ENCODE results near the gene LRRC74B.

The LRRC74B gene

GRCh38 chr22:21014202-21014725 lies 31.5 kb upstream of the LRRC74B start:
- DNase-seq, result peak; percentile 100

GRCh38 chr22:21014726-21015465 lies 30.9 kb upstream of the LRRC74B start, which contains the start of gene P2RX6:
Gene P2RX6, plus strand, starts transcription at chr22:21015165. Its CDS starts 10 bp downstream, at chr22:21015175.
- DNase-seq, result peak; percentile 97

GRCh38 chr22:21015466-21016006 lies 30.2 kb upstream of the LRRC74B start:
- DNase-seq, result no peak

GRCh38 chr22:21016644-21017420 lies 28.9 kb upstream of the LRRC74B start:
- no peak for DNase-seq

- no peak for DNase-seq
These were observed 27.4 kb upstream of the LRRC74B start for GRCh38 chr22:21018314-21018713.

- DNase-seq, result peak; percentile 73
These were observed 24.8 kb upstream of the LRRC74B start for GRCh38 chr22:21020802-21021429.

GRCh38 chr22:21022507-21022906 lies 23.2 kb upstream of the LRRC74B start:
- no peak for DNase-seq

GRCh38 chr22:21022955-21023614 lies 22.7 kb upstream of the LRRC74B start:
- no peak for DNase-seq

GRCh38 chr22:21025266-21025665 lies 20.5 kb upstream of the LRRC74B start:
- DNase-seq, result no peak

GRCh38 chr22:21025763-21026755 lies 19.7 kb upstream of the LRRC74B start:
- DNase-seq, result no peak

GRCh38 chr22:21026783-21027692 lies 18.7 kb upstream of the LRRC74B start:
- DNase-seq, result no peak

- DNase-seq, result no peak
These were observed 17.2 kb upstream of the LRRC74B start for GRCh38 chr22:21028277-21029251.

- DNase-seq, result no peak
These were observed 16.2 kb upstream of the LRRC74B start for GRCh38 chr22:21029486-21030025.

GRCh38 chr22:21030032-21030431 lies 15.7 kb upstream of the LRRC74B start:
- no peak for DNase-seq

GRCh38 chr22:21030621-21031544 lies 14.9 kb upstream of the LRRC74B start:
- no peak for DNase-seq

- DNase-seq, result no peak
These were observed 14.2 kb upstream of the LRRC74B start for GRCh38 chr22:21031545-21032036.
